ENCODE data around the gene AKAP7.

AKAP7 gene

DNA sequence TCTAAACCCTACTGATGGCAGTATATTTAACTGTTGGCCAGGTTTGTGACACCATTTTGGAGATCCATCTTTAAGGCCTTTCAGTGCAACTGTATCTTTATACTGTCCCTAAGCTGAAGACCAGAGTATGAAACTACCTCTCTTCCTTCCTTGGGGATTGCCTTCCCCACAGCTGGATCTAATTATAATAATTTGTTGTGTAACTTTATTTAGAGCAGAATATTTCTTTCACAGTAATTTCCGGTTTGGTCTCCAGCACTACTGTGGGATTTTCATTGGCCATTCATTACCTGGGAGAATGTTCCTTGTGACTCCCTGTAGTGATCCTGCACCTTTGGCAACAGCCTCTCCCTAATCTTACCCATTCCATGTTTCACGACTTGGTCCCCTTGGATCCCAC lies 75.2 kb downstream of the AKAP7 start:
- Histone ChIP-seq H3K9me3 (ENCODE audit: control insufficient read depth, low read length) (no peaks in the 10 kb centered on the region), H3K9ac (ENCODE audit: low read length) (no peak overlapping the region), H3K4me3 (ENCODE audit: low read length) (no peak overlapping the region), H3K27me3 (ENCODE audit: control insufficient read depth, insufficient read depth, low read length) (no peaks in the 10 kb centered on the region), H3K4me1 (ENCODE audit: control insufficient read depth, insufficient read depth, low read length) (no peaks in the 10 kb centered on the region), H3K36me3 (ENCODE audit: control insufficient read depth, insufficient read depth, low read length) (no peaks in the 10 kb centered on the region)

DNA sequence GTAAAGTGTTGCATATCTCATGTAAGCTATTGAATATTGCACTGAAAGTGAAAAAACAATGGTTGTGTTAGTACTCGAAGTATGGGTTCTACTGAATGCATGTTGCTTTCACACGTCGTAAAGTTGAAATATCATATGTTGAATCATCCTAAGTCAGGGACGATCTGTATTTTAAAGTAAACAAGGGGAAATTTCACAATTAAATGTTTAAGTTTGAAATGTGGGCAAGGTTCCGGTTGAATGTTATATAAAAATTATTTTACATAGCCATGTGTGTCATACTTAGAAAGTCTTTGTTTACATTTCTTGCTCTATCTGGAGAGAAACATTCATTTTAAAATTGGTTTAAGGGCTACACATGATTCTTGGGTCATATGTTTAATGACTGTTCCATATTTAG lies 76.8 kb downstream of the AKAP7 start:
- H3K36me3 ChIP-seq (ENCODE audit: control insufficient read depth, insufficient read depth, low read length): no peaks in the 10 kb centered on the region
- no peaks in the 10 kb centered on the region for H3K9me3 ChIP-seq (ENCODE audit: control insufficient read depth, low read length)
- H3K4me3 ChIP-seq (ENCODE audit: low read length): no peak overlapping the region
- H3K9ac ChIP-seq (ENCODE audit: low read length): no peak overlapping the region
- no peaks in the 10 kb centered on the region for H3K27me3 ChIP-seq (ENCODE audit: control insufficient read depth, insufficient read depth, low read length)
- H3K4me1 ChIP-seq (ENCODE audit: control insufficient read depth, insufficient read depth, low read length): no peaks in the 10 kb centered on the region

DNA sequence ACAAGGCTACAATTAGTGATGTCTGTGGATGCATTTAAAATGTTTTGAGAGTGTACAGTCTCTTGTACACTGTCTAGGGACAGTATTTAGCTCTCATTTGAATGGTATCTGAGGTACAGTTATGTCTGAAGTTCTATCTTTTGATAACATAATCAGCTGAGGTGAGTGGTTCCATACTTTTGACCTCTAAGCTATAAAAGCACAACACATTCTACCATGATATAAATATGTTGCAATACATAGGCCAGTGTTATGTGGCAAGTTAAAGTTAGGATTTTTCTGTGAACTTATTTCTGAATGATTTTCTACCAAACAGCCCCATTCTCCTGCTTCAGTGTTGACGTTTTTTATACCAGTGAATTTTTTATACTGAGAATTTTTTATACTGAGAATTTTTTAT lies 77.6 kb downstream of the AKAP7 start:
- Histone ChIP-seq H3K4me3 (ENCODE audit: low read length) (no peak overlapping the region), H3K9ac (ENCODE audit: low read length) (no peak overlapping the region), H3K36me3 (ENCODE audit: control insufficient read depth, insufficient read depth, low read length) (no peaks in the 10 kb centered on the region), H3K4me1 (ENCODE audit: control insufficient read depth, insufficient read depth, low read length) (no peaks in the 10 kb centered on the region), H3K9me3 (ENCODE audit: control insufficient read depth, low read length) (no peaks in the 10 kb centered on the region), H3K27me3 (ENCODE audit: control insufficient read depth, insufficient read depth, low read length) (no peaks in the 10 kb centered on the region)

DNA sequence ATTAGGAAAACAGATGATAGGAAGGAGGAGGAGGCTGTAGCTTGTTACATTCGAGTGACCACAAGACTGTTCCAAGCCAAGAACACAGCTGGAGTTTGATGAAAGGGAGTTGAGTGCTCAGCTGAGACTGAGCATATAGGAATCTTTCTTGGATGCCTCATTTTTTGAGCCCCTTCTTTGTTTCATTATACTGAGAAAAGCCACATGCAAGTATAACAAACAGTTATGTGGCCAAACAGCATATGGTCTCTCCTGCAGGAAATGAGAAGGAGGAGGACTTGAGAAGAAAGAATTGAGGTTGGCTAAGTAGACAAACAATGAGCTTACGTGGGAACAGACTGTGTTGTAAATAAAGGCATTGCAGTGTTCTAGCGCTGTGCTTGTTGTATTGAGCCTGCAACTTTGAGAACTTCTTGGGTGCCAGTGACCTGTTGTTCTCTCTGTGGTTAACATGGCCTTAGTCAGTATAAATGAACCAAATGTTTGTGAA lies 78.3 kb downstream of the AKAP7 start:
- H3K36me3 ChIP-seq (ENCODE audit: control insufficient read depth, insufficient read depth, low read length): no peaks in the 10 kb centered on the region
- no peaks in the 10 kb centered on the region for H3K9me3 ChIP-seq (ENCODE audit: control insufficient read depth, low read length)
- no peak overlapping the region for H3K4me3 ChIP-seq (ENCODE audit: low read length)
- no peaks in the 10 kb centered on the region for H3K4me1 ChIP-seq (ENCODE audit: control insufficient read depth, insufficient read depth, low read length)
- H3K9ac ChIP-seq (ENCODE audit: low read length): no peak overlapping the region
- no peaks in the 10 kb centered on the region for H3K27me3 ChIP-seq (ENCODE audit: control insufficient read depth, insufficient read depth, low read length)

DNA sequence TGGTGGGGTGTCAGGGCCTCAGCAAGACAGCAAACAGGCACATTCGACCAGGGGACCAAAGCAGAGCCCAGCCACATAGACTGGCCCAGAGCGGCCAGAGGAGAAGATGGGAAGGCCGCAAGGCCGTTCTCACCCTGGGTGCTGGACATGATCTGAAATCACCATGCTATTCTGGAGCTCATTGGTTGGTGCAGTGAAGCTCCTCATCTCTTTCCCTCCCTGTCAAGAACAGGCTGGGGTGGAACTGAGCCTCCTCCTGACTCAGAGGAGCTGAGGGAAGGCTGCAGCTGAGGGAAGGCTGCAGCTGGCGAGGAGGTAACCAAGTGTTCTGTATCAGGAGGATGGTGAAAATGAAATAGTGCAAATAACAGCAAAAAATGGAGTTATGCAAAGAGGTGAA lies 80.0 kb downstream of the AKAP7 start:
- Histone ChIP-seq H3K4me3 (ENCODE audit: low read length) (no peak overlapping the region), H3K9ac (ENCODE audit: low read length) (no peak overlapping the region), H3K36me3 (ENCODE audit: control insufficient read depth, insufficient read depth, low read length) (no peaks in the 10 kb centered on the region), H3K9me3 (ENCODE audit: control insufficient read depth, low read length) (no peaks in the 10 kb centered on the region), H3K4me1 (ENCODE audit: control insufficient read depth, insufficient read depth, low read length) (no peaks in the 10 kb centered on the region), H3K27me3 (ENCODE audit: control insufficient read depth, insufficient read depth, low read length) (no peaks in the 10 kb centered on the region)

DNA sequence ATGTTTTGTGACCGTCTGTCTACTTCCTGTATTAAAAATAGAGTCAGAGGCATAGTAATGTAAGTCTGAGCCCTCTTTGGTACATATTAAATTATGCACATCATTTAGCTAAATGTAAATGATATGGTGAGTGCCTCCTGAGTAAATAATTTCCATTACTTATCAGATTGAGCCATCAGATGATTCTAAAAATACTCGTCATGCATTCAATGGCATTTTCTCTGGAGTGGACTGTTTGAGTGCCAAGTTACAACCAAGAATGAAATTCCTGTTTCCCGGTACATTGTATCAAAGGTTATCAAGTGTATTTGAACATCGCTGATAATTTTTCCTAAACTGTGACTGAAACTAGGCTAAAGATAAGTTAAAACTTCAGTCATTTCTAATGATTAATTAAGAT lies 81.0 kb downstream of the AKAP7 start:
- H3K36me3 ChIP-seq (ENCODE audit: control insufficient read depth, insufficient read depth, low read length): no peaks in the 10 kb centered on the region
- H3K9ac ChIP-seq (ENCODE audit: low read length): no peak overlapping the region
- no peaks in the 10 kb centered on the region for H3K9me3 ChIP-seq (ENCODE audit: control insufficient read depth, low read length)
- no peaks in the 10 kb centered on the region for H3K4me1 ChIP-seq (ENCODE audit: control insufficient read depth, insufficient read depth, low read length)
- no peaks in the 10 kb centered on the region for H3K27me3 ChIP-seq (ENCODE audit: control insufficient read depth, insufficient read depth, low read length)
- H3K4me3 ChIP-seq (ENCODE audit: low read length): no peak overlapping the region

DNA sequence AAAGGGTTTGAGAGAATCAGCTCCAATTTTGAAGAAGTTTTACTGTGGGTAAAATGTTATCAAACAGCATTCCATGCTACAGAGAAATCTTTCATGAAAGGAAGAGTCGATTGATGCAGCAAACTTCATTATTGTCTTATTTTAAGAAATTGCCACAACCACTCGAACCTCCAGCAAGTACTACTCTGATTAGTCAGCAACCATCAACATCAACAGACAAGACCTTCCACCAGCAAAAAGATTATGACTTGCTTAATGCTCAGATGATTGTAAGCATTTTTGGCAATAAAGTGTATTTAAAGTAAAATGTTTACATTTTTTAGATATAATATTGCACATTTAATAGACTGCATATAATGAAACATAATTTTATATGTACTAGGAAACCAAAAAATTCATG lies 87.5 kb downstream of the AKAP7 start:
- H3K9me3 ChIP-seq (ENCODE audit: control insufficient read depth, low read length): no peaks in the 10 kb centered on the region
- H3K4me1 ChIP-seq (ENCODE audit: control insufficient read depth, insufficient read depth, low read length): no peaks in the 10 kb centered on the region
- no peaks in the 10 kb centered on the region for H3K27me3 ChIP-seq (ENCODE audit: control insufficient read depth, insufficient read depth, low read length)
- no peak overlapping the region for H3K9ac ChIP-seq (ENCODE audit: low read length)
- H3K4me3 ChIP-seq (ENCODE audit: low read length): no peak overlapping the region
- H3K36me3 ChIP-seq (ENCODE audit: control insufficient read depth, insufficient read depth, low read length): no peaks in the 10 kb centered on the region

DNA sequence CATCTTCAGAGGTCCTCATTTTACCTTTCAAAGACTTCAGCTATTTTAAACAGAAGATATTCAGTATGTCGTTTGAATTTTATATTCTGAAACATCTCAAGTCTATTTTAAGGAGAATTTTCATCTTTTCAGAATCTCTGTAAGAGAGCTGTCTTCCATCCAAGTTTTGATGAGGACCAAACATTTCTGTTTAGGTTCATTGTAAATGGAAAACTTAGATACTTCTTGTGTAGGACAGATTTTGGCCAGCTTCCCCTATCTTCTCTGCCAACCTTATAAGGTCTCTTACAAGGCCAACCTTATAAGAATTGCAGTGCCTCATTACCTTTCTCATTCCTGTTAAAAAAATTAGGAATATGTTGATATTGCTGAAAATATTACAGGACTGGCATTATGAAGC lies 88.1 kb downstream of the AKAP7 start:
- Histone ChIP-seq H3K36me3 (ENCODE audit: control insufficient read depth, insufficient read depth, low read length) (no peaks in the 10 kb centered on the region), H3K9me3 (ENCODE audit: control insufficient read depth, low read length) (no peaks in the 10 kb centered on the region), H3K27me3 (ENCODE audit: control insufficient read depth, insufficient read depth, low read length) (no peaks in the 10 kb centered on the region), H3K4me3 (ENCODE audit: low read length) (no peak overlapping the region), H3K9ac (ENCODE audit: low read length) (no peak overlapping the region), H3K4me1 (ENCODE audit: control insufficient read depth, insufficient read depth, low read length) (no peaks in the 10 kb centered on the region)

DNA sequence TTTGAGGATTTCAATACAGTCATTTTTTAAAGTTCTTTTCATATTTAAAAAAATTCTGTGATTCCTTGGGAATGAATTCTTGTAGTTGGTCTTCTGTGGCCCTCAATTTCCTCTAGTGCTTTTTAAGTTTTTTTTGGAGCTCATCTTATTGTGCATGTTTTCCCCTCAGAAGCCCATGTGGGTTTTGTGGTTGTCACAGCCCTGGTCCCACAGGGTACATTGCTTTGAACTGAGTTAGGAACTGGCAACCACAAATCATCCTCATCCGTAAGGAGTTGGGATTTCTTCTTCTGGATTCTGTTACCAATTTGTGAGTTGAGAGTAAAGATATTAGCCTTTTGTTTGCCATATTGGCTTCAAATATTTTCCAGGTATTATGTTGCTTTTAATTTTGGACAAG lies 89.9 kb downstream of the AKAP7 start:
- Histone ChIP-seq H3K4me1 (ENCODE audit: control insufficient read depth, insufficient read depth, low read length) (no peaks in the 10 kb centered on the region), H3K4me3 (ENCODE audit: low read length) (no peak overlapping the region), H3K9me3 (ENCODE audit: control insufficient read depth, low read length) (no peaks in the 10 kb centered on the region), H3K27me3 (ENCODE audit: control insufficient read depth, insufficient read depth, low read length) (no peaks in the 10 kb centered on the region), H3K36me3 (ENCODE audit: control insufficient read depth, insufficient read depth, low read length) (no peaks in the 10 kb centered on the region), H3K9ac (ENCODE audit: low read length) (no peak overlapping the region)

DNA sequence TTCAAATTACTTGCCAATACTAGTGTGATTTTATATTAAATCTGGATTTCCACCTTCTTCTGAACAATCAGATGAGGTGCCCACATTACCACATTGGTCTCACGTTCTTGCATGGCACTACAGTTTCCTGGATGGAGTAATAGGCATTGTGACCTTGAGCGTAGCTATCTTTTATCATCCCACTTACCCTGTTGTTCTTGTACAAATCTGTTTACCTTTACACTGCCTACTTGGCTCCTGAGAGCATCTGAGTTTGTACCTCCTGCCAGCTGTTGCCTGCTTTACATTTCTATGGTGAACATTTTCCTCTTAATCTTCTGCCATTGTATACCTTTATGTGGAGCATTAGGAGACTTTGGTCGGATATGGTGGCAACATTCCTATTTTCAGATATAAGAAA lies 90.7 kb downstream of the AKAP7 start:
- H3K36me3 ChIP-seq (ENCODE audit: control insufficient read depth, insufficient read depth, low read length): no peaks in the 10 kb centered on the region
- H3K9ac ChIP-seq (ENCODE audit: low read length): no peak overlapping the region
- no peaks in the 10 kb centered on the region for H3K9me3 ChIP-seq (ENCODE audit: control insufficient read depth, low read length)
- no peaks in the 10 kb centered on the region for H3K27me3 ChIP-seq (ENCODE audit: control insufficient read depth, insufficient read depth, low read length)
- no peaks in the 10 kb centered on the region for H3K4me1 ChIP-seq (ENCODE audit: control insufficient read depth, insufficient read depth, low read length)
- no peak overlapping the region for H3K4me3 ChIP-seq (ENCODE audit: low read length)

DNA sequence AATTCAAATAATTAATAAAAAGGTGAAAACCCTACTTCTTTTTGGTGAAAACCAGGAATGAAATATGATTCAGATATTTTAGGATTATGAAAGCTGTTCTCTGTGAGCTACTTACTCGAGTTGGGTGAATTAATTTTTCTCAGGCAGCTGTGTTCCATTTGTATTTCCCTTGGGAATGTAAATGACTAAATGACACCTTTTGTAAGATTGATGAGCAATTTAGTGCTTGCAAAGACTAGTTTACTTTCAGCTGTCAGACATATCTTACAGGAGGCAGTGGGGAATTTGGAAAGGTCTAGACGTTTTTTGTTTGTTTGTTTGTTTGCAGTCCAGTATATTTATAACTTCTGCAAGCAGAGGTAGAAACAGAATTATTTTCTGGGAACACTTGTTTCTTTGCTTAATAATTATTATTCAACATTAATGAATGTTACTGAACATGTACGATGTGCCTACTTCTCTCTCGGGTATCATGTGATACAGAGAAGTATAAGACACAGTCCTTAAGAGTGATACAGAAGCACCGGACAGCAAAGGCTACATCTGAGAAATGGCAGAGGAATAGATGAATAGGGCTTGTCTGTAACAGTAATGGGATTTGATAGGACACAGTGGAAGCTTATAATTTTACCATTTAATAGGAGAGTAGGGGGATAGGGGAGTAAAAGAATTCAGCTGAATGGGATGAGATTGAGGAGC lies 91.3 kb downstream of the AKAP7 start:
- Histone ChIP-seq H3K36me3 (ENCODE audit: control insufficient read depth, insufficient read depth, low read length) (no peaks in the 10 kb centered on the region), H3K4me3 (ENCODE audit: low read length) (no peak overlapping the region)

DNA sequence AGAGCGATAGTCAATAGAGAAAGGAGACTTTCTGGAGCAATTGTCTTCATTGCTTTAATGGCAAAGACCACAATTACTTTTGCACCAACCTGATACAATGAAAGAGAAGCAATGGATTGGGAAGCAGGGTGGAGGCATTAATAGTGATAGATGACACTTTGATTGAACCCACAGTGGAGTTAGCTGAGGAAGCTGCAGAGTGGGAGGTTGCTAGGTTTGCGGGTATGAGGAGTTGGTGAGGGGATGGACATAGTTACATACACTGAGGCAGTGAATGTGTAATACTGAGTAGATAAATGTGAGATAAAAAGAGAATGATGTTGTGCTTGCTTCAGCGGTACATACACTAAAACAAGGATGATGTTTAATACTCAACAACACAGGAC lies 91.9 kb downstream of the AKAP7 start:
- Histone ChIP-seq H3K9me3 (ENCODE audit: control insufficient read depth, low read length) (no peaks in the 10 kb centered on the region), H3K36me3 (ENCODE audit: control insufficient read depth, insufficient read depth, low read length) (no peaks in the 10 kb centered on the region), H3K4me3 (ENCODE audit: low read length) (no peak overlapping the region), H3K4me1 (ENCODE audit: control insufficient read depth, insufficient read depth, low read length) (no peaks in the 10 kb centered on the region), H3K9ac (ENCODE audit: low read length) (no peak overlapping the region), H3K27me3 (ENCODE audit: control insufficient read depth, insufficient read depth, low read length) (no peaks in the 10 kb centered on the region)

More for the DNA sequence above, 91.3 kb downstream of the AKAP7 start:
- Histone ChIP-seq H3K27me3 (ENCODE audit: control insufficient read depth, insufficient read depth, low read length) (no peaks in the 10 kb centered on the region), H3K4me1 (ENCODE audit: control insufficient read depth, insufficient read depth, low read length) (no peaks in the 10 kb centered on the region), H3K9ac (ENCODE audit: low read length) (no peak overlapping the region), H3K9me3 (ENCODE audit: control insufficient read depth, low read length) (no peaks in the 10 kb centered on the region)

DNA sequence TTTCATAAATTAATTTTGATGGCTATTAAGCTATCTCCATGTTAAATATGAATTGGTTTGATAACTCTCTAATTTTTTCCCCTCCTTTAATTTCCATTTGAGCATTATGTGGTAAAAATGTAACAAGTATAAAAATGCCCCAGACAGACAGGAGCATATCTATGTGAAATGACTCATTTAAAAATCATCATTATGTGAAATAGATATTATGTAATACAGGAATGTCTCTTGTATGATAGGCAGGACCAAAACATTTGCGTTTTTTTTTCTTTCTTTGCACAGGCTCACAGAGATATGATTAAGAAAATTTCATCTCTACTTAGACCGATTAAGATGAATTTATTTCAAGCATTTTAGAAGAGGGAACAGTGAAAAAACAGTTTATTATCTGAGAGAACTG lies 95.8 kb downstream of the AKAP7 start:
- no peaks in the 10 kb centered on the region for H3K36me3 ChIP-seq (ENCODE audit: control insufficient read depth, insufficient read depth, low read length)
- no peaks in the 10 kb centered on the region for H3K9me3 ChIP-seq (ENCODE audit: control insufficient read depth, low read length)
- H3K4me3 ChIP-seq (ENCODE audit: low read length): no peak overlapping the region
- no peaks in the 10 kb centered on the region for H3K27me3 ChIP-seq (ENCODE audit: control insufficient read depth, insufficient read depth, low read length)
- no peak overlapping the region for H3K9ac ChIP-seq (ENCODE audit: low read length)
- H3K4me1 ChIP-seq (ENCODE audit: control insufficient read depth, insufficient read depth, low read length): no peaks in the 10 kb centered on the region

All from mucosa of stomach (tissue), 1 donor.